Liver (tissue), 9 donors: Measurements from ENCODE around the gene ZNF793. TPM values are rescaled to one million over a fixed set of nuclear protein-coding genes. Genes with fewer than 3 reads are reported as not detected.

Experiments
- DNase-seq: peaks from one replicate; pipeline ENCODE4 v3.0.0-alpha.2; 2017; ENCODE audit warnings: low spot score
- H3K27ac ChIP-seq, 2 donors: one replicate each; pipeline ENCODE4 v1.7.0; 2013; ENCODE audit warnings: inconsistent platforms in 2 of 2, low read length in 2 of 2, control low read depth in 1 of 2, low read depth in 1 of 2, mild to moderate bottlenecking in 1 of 2
- H3K27me3 ChIP-seq, 4 donors: one replicate each; pipeline versions ENCODE4 v1.6.1 to v1.7.0; 2013; ENCODE audit warnings: low read length in 3 of 4, inconsistent platforms in 1 of 4, mild to moderate bottlenecking in 1 of 4, moderate library complexity in 1 of 4; ENCODE audit not compliant: control insufficient read depth in 4 of 4, insufficient read depth in 4 of 4
- H3K36me3 ChIP-seq, 4 donors: one replicate each; pipeline versions ENCODE4 v1.6.1 to v1.7.0; 2013; ENCODE audit warnings: low read length in 3 of 4, mild to moderate bottlenecking in 3 of 4, low read depth in 1 of 4, moderate library complexity in 1 of 4; ENCODE audit not compliant: control insufficient read depth in 4 of 4, insufficient read depth in 3 of 4
- H3K4me1 ChIP-seq, 4 donors: one replicate each; pipeline versions ENCODE4 v1.6.1 to v1.7.0; 2013; ENCODE audit warnings: low read length in 3 of 4, mild to moderate bottlenecking in 3 of 4, moderate library complexity in 1 of 4; ENCODE audit not compliant: control insufficient read depth in 4 of 4, insufficient read depth in 4 of 4
- H3K4me3 ChIP-seq, 3 donors: one replicate each; pipeline versions ENCODE4 v1.6.1 to v1.7.0; 2013; ENCODE audit warnings: low read length in 3 of 3, control low read depth in 1 of 3, low read depth in 1 of 3, mild to moderate bottlenecking in 1 of 3
- H3K9ac ChIP-seq, 2 donors: one replicate each; pipeline ENCODE4 v1.7.0; 2013; ENCODE audit warnings: low read length in 2 of 2, mild to moderate bottlenecking in 2 of 2, moderate library complexity in 2 of 2, control low read depth in 1 of 2, low read depth in 1 of 2
- H3K9me3 ChIP-seq, 4 donors: one replicate each; pipeline versions ENCODE4 v1.6.1 to v1.7.0; 2013; ENCODE audit warnings: low read length in 3 of 4; ENCODE audit not compliant: control insufficient read depth in 4 of 4
- EGR1 ChIP-seq, 2 donors: IDR thresholded peaks; 2 replicates each; pipeline ENCODE4 v1.6.1; 2016 to 2018; ENCODE audit warnings: antibody characterized with exemption in 2 of 2, low read depth in 2 of 2
- FOXA1 ChIP-seq: IDR thresholded peaks from 2 replicates; pipeline ENCODE4 v1.6.1; 2016; ENCODE audit warnings: antibody characterized with exemption
- FOXA2 ChIP-seq: IDR thresholded peaks from 2 replicates; pipeline ENCODE4 v1.6.1; 2016; ENCODE audit warnings: antibody characterized with exemption
- GABPA ChIP-seq, 2 donors: IDR thresholded peaks in 1 of 2; conservative IDR thresholded peaks in 1 of 2; 2 replicates each; pipeline ENCODE4 v1.6.1; 2016; ENCODE audit warnings: antibody characterized with exemption in 2 of 2, mild to moderate bottlenecking in 1 of 2, moderate library complexity in 1 of 2
- HNF4A ChIP-seq, 2 donors: conservative IDR thresholded peaks; 2 replicates each; pipeline ENCODE4 v1.6.1; 2016; ENCODE audit warnings: antibody characterized with exemption in 2 of 2, mild to moderate bottlenecking in 2 of 2
- HNF4G ChIP-seq: IDR thresholded peaks from 2 replicates; pipeline ENCODE4 v1.6.1; 2016; ENCODE audit warnings: antibody characterized with exemption
- JUND ChIP-seq, 2 donors: IDR thresholded peaks; 2 replicates each; pipeline ENCODE4 v1.6.1; 2016; ENCODE audit warnings: antibody characterized with exemption in 2 of 2
- MAX ChIP-seq: IDR thresholded peaks from 2 replicates; pipeline ENCODE4 v1.6.1; 2016; ENCODE audit warnings: antibody characterized with exemption
- NR2F2 ChIP-seq: IDR thresholded peaks from 2 replicates; pipeline ENCODE4 v1.6.1; 2016; ENCODE audit warnings: antibody characterized with exemption
- RAD21 ChIP-seq, 2 donors: IDR thresholded peaks; 2 replicates each; pipeline ENCODE4 v1.6.1; 2016; ENCODE audit warnings: antibody characterized with exemption in 2 of 2, mild to moderate bottlenecking in 2 of 2
- RXRA ChIP-seq, 2 donors: IDR thresholded peaks; 2 replicates each; pipeline ENCODE4 v1.6.1; 2017 to 2018; ENCODE audit warnings: antibody characterized with exemption in 2 of 2, mild to moderate bottlenecking in 1 of 2
- SP1 ChIP-seq: IDR thresholded peaks from 2 replicates; pipeline ENCODE4 v1.6.1; 2018; ENCODE audit warnings: antibody characterized with exemption, mild to moderate bottlenecking
- TAF1 ChIP-seq: conservative IDR thresholded peaks from 2 replicates; pipeline ENCODE4 v1.6.1; 2016; ENCODE audit warnings: antibody characterized with exemption, mild to moderate bottlenecking
- YY1 ChIP-seq: IDR thresholded peaks from 2 replicates; pipeline ENCODE4 v1.6.1; 2016; ENCODE audit warnings: antibody characterized with exemption, mild to moderate bottlenecking
- WGBS: extraction: QIAGEN DNeasy Blood & Tissue Kit; methylation state at CpG from one replicate; pipeline ENCODE4 v1.1.7; 2013; 5-methylcytosine and 5-hydroxymethylcytosine counted together
- polyA plus RNA-seq, 2 donors: library from polyadenylated mRNA; stranded (reverse) in 1 of 2; unstranded in 1 of 2; fragments of 200-250 nt in 1 of 2; fragments of >200 nt in 1 of 2; fragmentation: Nextera tagmentation in 1 of 2; extraction: Ambion mirVana in 1 of 2; gene quantifications; one replicate each; pipeline versions ENCODE4 v1.2.1 to v1.2.3, GENCODE V29; 2013 to 2015
- total RNA-seq, 2 donors: library from RNA; depleted of rRNA; stranded (reverse); fragments of >200 nt; gene quantifications; one replicate each; pipeline ENCODE4 v1.2.3, GENCODE V29; 2014
- TF ChIP-seq, protein P1 (sequence below): fragments of 150-350 bp; IDR thresholded peaks from 2 replicates; pipeline ENCODE4 v1.5.1; 2017; ENCODE audit warnings: improper control_type of control experiment, low read depth, low read length; ENCODE audit not compliant: missing input control
- TF ChIP-seq, protein P2 (sequence below): IDR thresholded peaks from 2 replicates; pipeline ENCODE4 v1.6.1; 2016; ENCODE audit warnings: antibody characterized with exemption
- TF ChIP-seq, protein P3 (sequence below): IDR thresholded peaks from 2 replicates; pipeline ENCODE4 v1.6.1; 2016; ENCODE audit warnings: antibody characterized with exemption
- TF ChIP-seq, protein P4 (sequence below): IDR thresholded peaks from 2 replicates; pipeline ENCODE4 v1.6.1; 2016; ENCODE audit warnings: antibody characterized with exemption, mild to moderate bottlenecking
- donor health status: healthy.
- donor health status: healthy.
- donor health status: healthy.
- donor health status: healthy.
- donor health status: healthy.

Gene ZNF793
- total and polyA plus RNA-seq, 4 donors: 0.15 to 0.93 (median 0.51) TPM

- TF ChIP-seq RAD21 (IDR thresholded peaks at IDR 0.05) (no peak), FOXA1 (no peak), YY1 (no peak), RXRA (IDR thresholded peaks at IDR 0.05) (no peak), JUND (IDR thresholded peaks at IDR 0.05) (no peak), SP1 (no peak)
- TF ChIP-seq, protein P1, sequence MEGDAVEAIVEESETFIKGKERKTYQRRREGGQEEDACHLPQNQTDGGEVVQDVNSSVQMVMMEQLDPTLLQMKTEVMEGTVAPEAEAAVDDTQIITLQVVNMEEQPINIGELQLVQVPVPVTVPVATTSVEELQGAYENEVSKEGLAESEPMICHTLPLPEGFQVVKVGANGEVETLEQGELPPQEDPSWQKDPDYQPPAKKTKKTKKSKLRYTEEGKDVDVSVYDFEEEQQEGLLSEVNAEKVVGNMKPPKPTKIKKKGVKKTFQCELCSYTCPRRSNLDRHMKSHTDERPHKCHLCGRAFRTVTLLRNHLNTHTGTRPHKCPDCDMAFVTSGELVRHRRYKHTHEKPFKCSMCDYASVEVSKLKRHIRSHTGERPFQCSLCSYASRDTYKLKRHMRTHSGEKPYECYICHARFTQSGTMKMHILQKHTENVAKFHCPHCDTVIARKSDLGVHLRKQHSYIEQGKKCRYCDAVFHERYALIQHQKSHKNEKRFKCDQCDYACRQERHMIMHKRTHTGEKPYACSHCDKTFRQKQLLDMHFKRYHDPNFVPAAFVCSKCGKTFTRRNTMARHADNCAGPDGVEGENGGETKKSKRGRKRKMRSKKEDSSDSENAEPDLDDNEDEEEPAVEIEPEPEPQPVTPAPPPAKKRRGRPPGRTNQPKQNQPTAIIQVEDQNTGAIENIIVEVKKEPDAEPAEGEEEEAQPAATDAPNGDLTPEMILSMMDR: no peak
These were observed 34.6 kb upstream of the ZNF793 start (continued) for GRCh38 chr19:37472165-37472564.

- Histone ChIP-seq H3K27ac (no peak overlapping the region), H3K9me3 (peaks cover 41 to 87% (median 63%) of the 10 kb centered on the region in 4 donors), H3K9ac (no peak overlapping the region), H3K4me1 (no peaks in the 10 kb centered on the region), H3K27me3 (no peaks in the 10 kb centered on the region), H3K4me3 (peak overlapping the region in 2 of 3 donors; percentile 59 to 64), H3K36me3 (peaks cover 7 to 42% (median 38%) of the 10 kb centered on the region in 4 donors)
- DNase-seq: no peak
- TF ChIP-seq, protein P2, sequence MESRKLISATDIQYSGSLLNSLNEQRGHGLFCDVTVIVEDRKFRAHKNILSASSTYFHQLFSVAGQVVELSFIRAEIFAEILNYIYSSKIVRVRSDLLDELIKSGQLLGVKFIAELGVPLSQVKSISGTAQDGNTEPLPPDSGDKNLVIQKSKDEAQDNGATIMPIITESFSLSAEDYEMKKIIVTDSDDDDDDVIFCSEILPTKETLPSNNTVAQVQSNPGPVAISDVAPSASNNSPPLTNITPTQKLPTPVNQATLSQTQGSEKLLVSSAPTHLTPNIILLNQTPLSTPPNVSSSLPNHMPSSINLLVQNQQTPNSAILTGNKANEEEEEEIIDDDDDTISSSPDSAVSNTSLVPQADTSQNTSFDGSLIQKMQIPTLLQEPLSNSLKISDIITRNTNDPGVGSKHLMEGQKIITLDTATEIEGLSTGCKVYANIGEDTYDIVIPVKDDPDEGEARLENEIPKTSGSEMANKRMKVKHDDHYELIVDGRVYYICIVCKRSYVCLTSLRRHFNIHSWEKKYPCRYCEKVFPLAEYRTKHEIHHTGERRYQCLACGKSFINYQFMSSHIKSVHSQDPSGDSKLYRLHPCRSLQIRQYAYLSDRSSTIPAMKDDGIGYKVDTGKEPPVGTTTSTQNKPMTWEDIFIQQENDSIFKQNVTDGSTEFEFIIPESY: no peak
- TF ChIP-seq YY1 (no peak), HNF4G (no peak), RAD21 (IDR thresholded peaks at IDR 0.05) (no peak), FOXA1 (no peak), NR2F2 (no peak), SP1 (no peak), TAF1 (no peak), HNF4A (conservative IDR thresholded peaks at IDR 0.05) (no peak), FOXA2 (no peak), MAX (no peak), JUND (IDR thresholded peaks at IDR 0.05) (no peak), RXRA (IDR thresholded peaks at IDR 0.05) (no peak), EGR1 (IDR thresholded peaks at IDR 0.05; ENCODE audit: low read depth in 2 of 2) (no peak), GABPA (IDR thresholded peaks at IDR 0.05 in 1 of 2, conservative IDR thresholded peaks at IDR 0.05 in 1 of 2) (no peak)
- TF ChIP-seq, protein P3, sequence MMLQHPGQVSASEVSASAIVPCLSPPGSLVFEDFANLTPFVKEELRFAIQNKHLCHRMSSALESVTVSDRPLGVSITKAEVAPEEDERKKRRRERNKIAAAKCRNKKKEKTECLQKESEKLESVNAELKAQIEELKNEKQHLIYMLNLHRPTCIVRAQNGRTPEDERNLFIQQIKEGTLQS: no peak
- TF ChIP-seq, protein P1: no peak
- TF ChIP-seq, protein P4, sequence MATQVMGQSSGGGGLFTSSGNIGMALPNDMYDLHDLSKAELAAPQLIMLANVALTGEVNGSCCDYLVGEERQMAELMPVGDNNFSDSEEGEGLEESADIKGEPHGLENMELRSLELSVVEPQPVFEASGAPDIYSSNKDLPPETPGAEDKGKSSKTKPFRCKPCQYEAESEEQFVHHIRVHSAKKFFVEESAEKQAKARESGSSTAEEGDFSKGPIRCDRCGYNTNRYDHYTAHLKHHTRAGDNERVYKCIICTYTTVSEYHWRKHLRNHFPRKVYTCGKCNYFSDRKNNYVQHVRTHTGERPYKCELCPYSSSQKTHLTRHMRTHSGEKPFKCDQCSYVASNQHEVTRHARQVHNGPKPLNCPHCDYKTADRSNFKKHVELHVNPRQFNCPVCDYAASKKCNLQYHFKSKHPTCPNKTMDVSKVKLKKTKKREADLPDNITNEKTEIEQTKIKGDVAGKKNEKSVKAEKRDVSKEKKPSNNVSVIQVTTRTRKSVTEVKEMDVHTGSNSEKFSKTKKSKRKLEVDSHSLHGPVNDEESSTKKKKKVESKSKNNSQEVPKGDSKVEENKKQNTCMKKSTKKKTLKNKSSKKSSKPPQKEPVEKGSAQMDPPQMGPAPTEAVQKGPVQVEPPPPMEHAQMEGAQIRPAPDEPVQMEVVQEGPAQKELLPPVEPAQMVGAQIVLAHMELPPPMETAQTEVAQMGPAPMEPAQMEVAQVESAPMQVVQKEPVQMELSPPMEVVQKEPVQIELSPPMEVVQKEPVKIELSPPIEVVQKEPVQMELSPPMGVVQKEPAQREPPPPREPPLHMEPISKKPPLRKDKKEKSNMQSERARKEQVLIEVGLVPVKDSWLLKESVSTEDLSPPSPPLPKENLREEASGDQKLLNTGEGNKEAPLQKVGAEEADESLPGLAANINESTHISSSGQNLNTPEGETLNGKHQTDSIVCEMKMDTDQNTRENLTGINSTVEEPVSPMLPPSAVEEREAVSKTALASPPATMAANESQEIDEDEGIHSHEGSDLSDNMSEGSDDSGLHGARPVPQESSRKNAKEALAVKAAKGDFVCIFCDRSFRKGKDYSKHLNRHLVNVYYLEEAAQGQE: no peak
- 97% methylated on average over 8 of the region's 8 CpGs for WGBS
These were observed 22.2 kb upstream of the ZNF793 start for GRCh38 chr19:37484406-37485168.
